Measurements from ENCODE around the gene SLC1A2. TPM values are rescaled to one million over a fixed set of nuclear protein-coding genes. Genes with fewer than 3 reads are reported as not detected.

SLC1A2 gene
- total RNA-seq, 1 donor from 2014 or later, result 0.41 TPM

GRCh38 chr11:35223371-35223796 lies 196.0 kb downstream of the SLC1A2 start:
- peaks cover 12% of the 10 kb centered on the region for H3K36me3 Mint-ChIP-seq (ENCODE audit: low read depth, unreplicated experiment)
- H3K4me3 Mint-ChIP-seq (ENCODE audit: unreplicated experiment), result no peak overlapping the region
- H3K27me3 Mint-ChIP-seq (ENCODE audit: unreplicated experiment), result no peaks in the 10 kb centered on the region
- H3K4me1 Mint-ChIP-seq (ENCODE audit: unreplicated experiment), result peaks cover 5% of the 10 kb centered on the region
- TF ChIP-seq CTCF (IDR thresholded peaks at IDR 0.05; ENCODE audit: unreplicated experiment), result no peak
- H3K27ac Mint-ChIP-seq (ENCODE audit: unreplicated experiment), result no peak overlapping the region
- H3K9me3 Mint-ChIP-seq (ENCODE audit: unreplicated experiment), result no peaks in the 10 kb centered on the region
- DNase-seq (ENCODE audit: low spot score), result no peak

- no peak overlapping the region for H3K27ac Mint-ChIP-seq (ENCODE audit: unreplicated experiment)
- no peaks in the 10 kb centered on the region for H3K27me3 Mint-ChIP-seq (ENCODE audit: unreplicated experiment)
- peaks cover 14% of the 10 kb centered on the region for H3K36me3 Mint-ChIP-seq (ENCODE audit: low read depth, unreplicated experiment)
- H3K4me3 Mint-ChIP-seq (ENCODE audit: unreplicated experiment), result no peak overlapping the region
- DNase-seq (ENCODE audit: low spot score), result no peak
- no peaks in the 10 kb centered on the region for H3K4me1 Mint-ChIP-seq (ENCODE audit: unreplicated experiment)
- H3K9me3 Mint-ChIP-seq (ENCODE audit: unreplicated experiment), result no peaks in the 10 kb centered on the region
- TF ChIP-seq CTCF (IDR thresholded peaks at IDR 0.05; ENCODE audit: unreplicated experiment), result no peak
Measured at GRCh38 chr11:35218956-35219355, 200.4 kb downstream of the SLC1A2 start.

- Mint-ChIP-seq H3K27me3 (ENCODE audit: unreplicated experiment) (peaks cover 3% of the 10 kb centered on the region), H3K27ac (ENCODE audit: unreplicated experiment) (no peak overlapping the region), H3K4me1 (ENCODE audit: unreplicated experiment) (no peaks in the 10 kb centered on the region), H3K9me3 (ENCODE audit: unreplicated experiment) (no peaks in the 10 kb centered on the region), H3K4me3 (ENCODE audit: unreplicated experiment) (no peak overlapping the region), H3K36me3 (ENCODE audit: low read depth, unreplicated experiment) (peaks cover 14% of the 10 kb centered on the region)
- no peak for TF ChIP-seq CTCF (IDR thresholded peaks at IDR 0.05; ENCODE audit: unreplicated experiment)
- DNase-seq (ENCODE audit: low spot score), result no peak
Measured at GRCh38 chr11:35216962-35217678, 202.2 kb downstream of the SLC1A2 start.

GRCh38 chr11:35215945-35216344 lies 203.4 kb downstream of the SLC1A2 start:
- Mint-ChIP-seq H3K4me3 (ENCODE audit: unreplicated experiment) (no peak overlapping the region), H3K4me1 (ENCODE audit: unreplicated experiment) (no peaks in the 10 kb centered on the region)

More at GRCh38 chr11:35215945-35216344, 203.4 kb downstream of the SLC1A2 start:
- Mint-ChIP-seq H3K36me3 (ENCODE audit: low read depth, unreplicated experiment) (peaks cover 14% of the 10 kb centered on the region), H3K9me3 (ENCODE audit: unreplicated experiment) (no peaks in the 10 kb centered on the region), H3K27ac (ENCODE audit: unreplicated experiment) (no peak overlapping the region), H3K27me3 (ENCODE audit: unreplicated experiment) (peaks cover 3% of the 10 kb centered on the region)
- TF ChIP-seq CTCF (IDR thresholded peaks at IDR 0.05; ENCODE audit: unreplicated experiment), result no peak
- no peak for DNase-seq (ENCODE audit: low spot score)
